Esophagus squamous epithelium (tissue), 4 donors: ENCODE measurements around the gene NOL7.

Experiments
- CTCF ChIP-seq, 6 experiments: fragments of 450-650 bp in 4 of 6; fragments of 200-600 bp in 2 of 6; sonication (generic) in 2 of 6; IDR thresholded peaks; one replicate each; pipeline ENCODE4 v1.5.1; 2016 to 2019; ENCODE audit warnings: antibody characterized with exemption in 6 of 6, mild to moderate bottlenecking in 4 of 6, moderate library complexity in 4 of 6
- POLR2A ChIP-seq, 4 donors: fragments of 450-650 bp; IDR thresholded peaks; one replicate each; pipeline ENCODE4 v1.6.1; 2017; ENCODE audit warnings: antibody characterized with exemption in 4 of 4, mild to moderate bottlenecking in 4 of 4, moderate library complexity in 3 of 4

GRCh38 chr6:13669476-13669875 is 54.3 kb downstream of the NOL7 start:
- no peak for TF ChIP-seq CTCF (IDR thresholded peaks at IDR 0.05)
- no peak for TF ChIP-seq POLR2A (IDR thresholded peaks at IDR 0.05)
